Measurements from ENCODE around the gene GTPBP4. TPM values are rescaled to one million over a fixed set of nuclear protein-coding genes. Genes with fewer than 3 reads are reported as not detected.

GTPBP4 gene
- total RNA-seq, 2 experiments from 2014 or later: 50.3 to 53.7 TPM

DNA sequence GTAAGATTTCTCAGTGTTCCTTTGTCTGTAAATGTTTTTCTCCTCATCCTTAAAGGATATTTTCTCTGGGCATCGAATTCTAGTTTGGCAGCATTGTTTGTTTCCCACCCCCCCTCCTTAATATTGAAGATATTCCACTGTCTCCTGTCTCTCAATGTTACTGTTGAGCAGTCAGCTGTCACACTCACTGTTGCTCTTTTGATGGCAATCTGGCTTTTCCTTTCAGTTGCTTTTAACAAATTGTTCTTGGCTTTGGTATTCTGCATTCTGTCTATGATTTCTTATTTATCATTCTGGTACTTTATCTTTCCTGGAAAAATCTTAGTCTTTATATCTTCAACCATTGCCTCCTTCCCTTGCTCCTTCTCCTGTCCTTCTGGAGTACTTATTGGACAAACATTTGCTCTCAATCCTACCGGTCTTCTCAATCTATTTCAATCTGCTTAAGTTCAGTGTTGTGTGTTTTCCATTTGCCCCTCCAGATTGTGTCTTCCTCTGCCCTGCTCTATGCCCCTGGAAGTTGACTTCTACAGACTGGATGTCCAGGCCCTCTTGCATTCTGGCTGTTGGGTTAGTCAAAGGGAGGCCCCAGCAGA lies 9.3 kb upstream of the GTPBP4 start:
- H3K4me3 Mint-ChIP-seq: no peak overlapping the region

DNA sequence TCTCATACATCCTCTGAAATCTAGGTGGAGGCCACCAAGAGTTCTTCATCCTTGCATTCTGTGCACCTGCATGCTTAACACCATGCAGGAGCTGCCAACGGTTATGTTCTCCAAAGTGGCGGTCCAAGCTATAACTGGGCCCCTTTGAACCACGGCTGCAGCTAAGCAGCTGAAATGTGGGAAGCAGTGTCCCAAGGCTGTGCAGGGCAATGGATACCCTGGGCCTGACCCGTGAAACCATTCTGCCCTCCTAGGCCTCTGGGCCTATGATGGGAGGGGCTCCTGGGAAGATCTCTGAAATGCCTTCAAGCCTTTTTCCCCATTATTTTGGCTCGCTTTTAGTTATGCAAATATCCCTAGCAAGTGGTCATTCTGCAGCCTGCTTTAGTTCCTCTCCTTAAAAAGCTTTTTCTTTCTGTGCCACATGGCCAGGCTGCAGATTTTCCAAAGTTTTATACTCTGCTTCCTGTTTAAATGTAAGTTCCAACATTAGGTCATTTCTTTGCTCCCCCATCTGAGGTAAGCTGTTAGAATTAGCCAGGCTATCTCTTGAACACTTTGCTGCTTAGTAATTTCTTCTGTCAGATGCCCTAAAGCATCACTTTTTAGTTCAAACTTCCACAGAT lies 7.7 kb upstream of the GTPBP4 start:
- ATAC-seq (ENCODE audit: poor library complexity) (no peak), DNase-seq (no peak)
- no peak overlapping the region for H3K27ac Mint-ChIP-seq
- H3K4me1 Mint-ChIP-seq (ENCODE audit: low read depth): no peaks in the 10 kb centered on the region
- peaks cover 28 to 29% of the 10 kb centered on the region in 2 experiments for H3K9me3 ChIP-seq (ENCODE audit: control insufficient read depth in 1 of 2, insufficient read depth in 1 of 2, low read length in 2 of 2)
- ChIA-PET POLR2A (no interaction called here), CTCF (no interaction called here)
- TF ChIP-seq, protein P1, sequence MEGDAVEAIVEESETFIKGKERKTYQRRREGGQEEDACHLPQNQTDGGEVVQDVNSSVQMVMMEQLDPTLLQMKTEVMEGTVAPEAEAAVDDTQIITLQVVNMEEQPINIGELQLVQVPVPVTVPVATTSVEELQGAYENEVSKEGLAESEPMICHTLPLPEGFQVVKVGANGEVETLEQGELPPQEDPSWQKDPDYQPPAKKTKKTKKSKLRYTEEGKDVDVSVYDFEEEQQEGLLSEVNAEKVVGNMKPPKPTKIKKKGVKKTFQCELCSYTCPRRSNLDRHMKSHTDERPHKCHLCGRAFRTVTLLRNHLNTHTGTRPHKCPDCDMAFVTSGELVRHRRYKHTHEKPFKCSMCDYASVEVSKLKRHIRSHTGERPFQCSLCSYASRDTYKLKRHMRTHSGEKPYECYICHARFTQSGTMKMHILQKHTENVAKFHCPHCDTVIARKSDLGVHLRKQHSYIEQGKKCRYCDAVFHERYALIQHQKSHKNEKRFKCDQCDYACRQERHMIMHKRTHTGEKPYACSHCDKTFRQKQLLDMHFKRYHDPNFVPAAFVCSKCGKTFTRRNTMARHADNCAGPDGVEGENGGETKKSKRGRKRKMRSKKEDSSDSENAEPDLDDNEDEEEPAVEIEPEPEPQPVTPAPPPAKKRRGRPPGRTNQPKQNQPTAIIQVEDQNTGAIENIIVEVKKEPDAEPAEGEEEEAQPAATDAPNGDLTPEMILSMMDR (IDR thresholded peaks at IDR 0.05): no peak
- H3K4me3 Mint-ChIP-seq: no peak overlapping the region
- H3K4me1 ChIP-seq (ENCODE audit: insufficient read depth, low read length): no peaks in the 10 kb centered on the region
- peaks cover 24% of the 10 kb centered on the region for H3K36me3 Mint-ChIP-seq (ENCODE audit: low read depth)
- no peak overlapping the region for H3K27ac ChIP-seq (ENCODE audit: low read depth in 1 of 2, low read length in 2 of 2)
- no peaks in the 10 kb centered on the region for H3K27me3 ChIP-seq (ENCODE audit: control insufficient read depth in 1 of 2, insufficient read depth in 2 of 2, low read length in 2 of 2)
- H3K36me3 ChIP-seq (ENCODE audit: insufficient read depth, low read length): no peaks in the 10 kb centered on the region
- peaks cover 12% of the 10 kb centered on the region for H3K9me3 Mint-ChIP-seq
- intact Hi-C loops (cut with DNase I, micrococcal nuclease): no loop called here
- H3K27me3 Mint-ChIP-seq: no peaks in the 10 kb centered on the region
- no peak overlapping the region for H3K4me3 ChIP-seq (ENCODE audit: low read length)

More for the DNA sequence above, 9.3 kb upstream of the GTPBP4 start:
- Histone ChIP-seq H3K4me1 (ENCODE audit: insufficient read depth, low read length) (no peaks in the 10 kb centered on the region), H3K36me3 (ENCODE audit: insufficient read depth, low read length) (no peaks in the 10 kb centered on the region), H3K27me3 (ENCODE audit: control insufficient read depth in 1 of 2, insufficient read depth in 2 of 2, low read length in 2 of 2) (no peaks in the 10 kb centered on the region), H3K9me3 (ENCODE audit: control insufficient read depth in 1 of 2, insufficient read depth in 1 of 2, low read length in 2 of 2) (peaks cover 28 to 29% of the 10 kb centered on the region in 2 experiments), H3K4me3 (ENCODE audit: low read length) (no peak overlapping the region), H3K27ac (ENCODE audit: low read depth in 1 of 2, low read length in 2 of 2) (no peak overlapping the region)
- TF ChIP-seq, protein P1 (IDR thresholded peaks at IDR 0.05): no peak
- DNase-seq: no peak
- Mint-ChIP-seq H3K27ac (no peak overlapping the region), H3K27me3 (no peaks in the 10 kb centered on the region), H3K36me3 (ENCODE audit: low read depth) (peaks cover 24% of the 10 kb centered on the region), H3K4me1 (ENCODE audit: low read depth) (no peaks in the 10 kb centered on the region), H3K9me3 (peaks cover 12% of the 10 kb centered on the region)
- ChIA-PET CTCF (no interaction called here), POLR2A (interaction anchor here (1.0 kb wide), 1 partner anchor 9 kb away, joined by 3 read pairs; no protein-coding TSS in a partner anchor)
- ATAC-seq (ENCODE audit: poor library complexity): no peak
- intact Hi-C loops (cut with DNase I, micrococcal nuclease): no loop called here

DNA sequence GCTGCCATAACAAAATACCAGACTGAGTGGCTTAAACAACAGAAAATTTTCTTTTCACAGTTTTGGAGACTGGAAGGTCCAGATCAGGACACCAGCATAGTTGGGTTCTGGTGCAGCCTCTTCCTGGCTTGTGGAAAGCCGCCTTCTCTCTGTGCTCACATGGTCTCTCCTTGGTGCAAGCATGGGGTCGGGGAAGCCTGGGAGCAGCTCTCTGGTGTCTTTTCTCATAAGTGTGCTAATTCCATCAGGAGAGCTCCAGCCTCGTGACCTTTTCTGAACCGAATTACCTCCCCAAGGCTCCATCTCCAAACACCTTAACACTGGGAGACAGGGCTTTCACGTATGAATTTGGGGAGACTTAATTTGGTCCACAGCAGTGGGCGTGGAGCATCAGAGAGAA lies 4.8 kb upstream of the GTPBP4 start:
- DNase-seq: no peak

More for the DNA sequence above, 4.8 kb upstream of the GTPBP4 start:
- Mint-ChIP-seq H3K4me3 (no peak overlapping the region), H3K27ac (no peak overlapping the region), H3K27me3 (no peaks in the 10 kb centered on the region), H3K9me3 (peaks cover 12% of the 10 kb centered on the region), H3K36me3 (ENCODE audit: low read depth) (peaks cover 25% of the 10 kb centered on the region), H3K4me1 (ENCODE audit: low read depth) (peaks cover 17% of the 10 kb centered on the region)
- Histone ChIP-seq H3K36me3 (ENCODE audit: insufficient read depth, low read length) (no peaks in the 10 kb centered on the region), H3K27me3 (ENCODE audit: control insufficient read depth in 1 of 2, insufficient read depth in 2 of 2, low read length in 2 of 2) (no peaks in the 10 kb centered on the region), H3K4me3 (ENCODE audit: low read length) (no peak overlapping the region), H3K27ac (ENCODE audit: low read depth in 1 of 2, low read length in 2 of 2) (no peak overlapping the region), H3K9me3 (ENCODE audit: control insufficient read depth in 1 of 2, insufficient read depth in 1 of 2, low read length in 2 of 2) (peaks cover 18 to 25% of the 10 kb centered on the region in 2 experiments), H3K4me1 (ENCODE audit: insufficient read depth, low read length) (peaks cover 9% of the 10 kb centered on the region)
- TF ChIP-seq, protein P1 (IDR thresholded peaks at IDR 0.05): no peak
- ChIA-PET POLR2A (no interaction called here), CTCF (interaction anchor here (1.3 kb wide), 1 partner anchor 12 kb away, joined by 3 read pairs; no protein-coding TSS in a partner anchor)
- intact Hi-C loops (cut with DNase I, micrococcal nuclease): no loop called here
- no peak for ATAC-seq (ENCODE audit: poor library complexity)

Data from CD4-positive, alpha-beta T cell (primary cell).